Measurements from ENCODE around the gene GDPD1. TPM values are rescaled to one million over a fixed set of nuclear protein-coding genes. Genes with fewer than 3 reads are reported as not detected.

The GDPD1 gene
- total and polyA plus RNA-seq, 9 of the 15 experiments (the other 6 are each of a cell fraction or from before 2014, with no cell fraction given): 5.7 to 15.2 (median 9.3) TPM

DNA sequence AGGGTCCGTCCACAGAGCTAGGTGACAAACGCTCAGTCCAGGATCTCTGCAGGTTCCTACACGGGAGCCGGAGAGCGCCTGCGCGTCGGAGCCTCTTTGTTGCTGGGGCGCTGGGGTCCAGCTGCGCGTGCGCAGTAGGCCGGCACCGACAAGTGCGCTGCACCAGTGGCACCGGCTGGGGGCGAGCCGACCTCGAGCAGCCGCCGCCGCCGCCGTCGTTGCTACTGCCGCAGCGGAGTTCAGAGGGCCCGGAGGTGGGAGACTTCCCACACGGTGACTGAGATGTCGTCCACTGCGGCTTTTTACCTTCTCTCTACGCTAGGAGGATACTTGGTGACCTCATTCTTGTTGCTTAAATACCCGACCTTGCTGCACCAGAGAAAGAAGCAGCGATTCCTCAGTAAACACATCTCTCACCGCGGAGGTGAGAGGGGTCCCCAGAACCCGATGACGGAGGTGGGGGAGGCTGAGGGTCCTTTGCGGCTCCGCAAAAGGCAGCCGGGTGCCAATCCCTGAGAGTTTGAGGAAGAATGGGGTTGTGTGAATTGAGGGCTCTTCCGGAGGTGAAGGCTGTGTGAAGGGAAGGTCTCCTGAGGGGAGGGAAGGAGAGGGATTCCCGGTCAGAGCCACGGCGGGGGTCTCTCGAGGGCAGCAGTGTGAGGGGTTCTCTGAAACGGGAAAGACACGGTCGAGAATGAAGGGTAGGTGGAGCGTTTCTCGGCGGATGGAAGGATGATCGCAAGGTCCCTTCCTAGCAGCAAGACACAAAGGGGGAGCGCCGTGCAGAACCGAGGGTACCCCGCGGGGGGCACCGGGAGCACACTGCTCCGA, at the start of gene GDPD1 (continued):
- TF ChIP-seq, protein P1, sequence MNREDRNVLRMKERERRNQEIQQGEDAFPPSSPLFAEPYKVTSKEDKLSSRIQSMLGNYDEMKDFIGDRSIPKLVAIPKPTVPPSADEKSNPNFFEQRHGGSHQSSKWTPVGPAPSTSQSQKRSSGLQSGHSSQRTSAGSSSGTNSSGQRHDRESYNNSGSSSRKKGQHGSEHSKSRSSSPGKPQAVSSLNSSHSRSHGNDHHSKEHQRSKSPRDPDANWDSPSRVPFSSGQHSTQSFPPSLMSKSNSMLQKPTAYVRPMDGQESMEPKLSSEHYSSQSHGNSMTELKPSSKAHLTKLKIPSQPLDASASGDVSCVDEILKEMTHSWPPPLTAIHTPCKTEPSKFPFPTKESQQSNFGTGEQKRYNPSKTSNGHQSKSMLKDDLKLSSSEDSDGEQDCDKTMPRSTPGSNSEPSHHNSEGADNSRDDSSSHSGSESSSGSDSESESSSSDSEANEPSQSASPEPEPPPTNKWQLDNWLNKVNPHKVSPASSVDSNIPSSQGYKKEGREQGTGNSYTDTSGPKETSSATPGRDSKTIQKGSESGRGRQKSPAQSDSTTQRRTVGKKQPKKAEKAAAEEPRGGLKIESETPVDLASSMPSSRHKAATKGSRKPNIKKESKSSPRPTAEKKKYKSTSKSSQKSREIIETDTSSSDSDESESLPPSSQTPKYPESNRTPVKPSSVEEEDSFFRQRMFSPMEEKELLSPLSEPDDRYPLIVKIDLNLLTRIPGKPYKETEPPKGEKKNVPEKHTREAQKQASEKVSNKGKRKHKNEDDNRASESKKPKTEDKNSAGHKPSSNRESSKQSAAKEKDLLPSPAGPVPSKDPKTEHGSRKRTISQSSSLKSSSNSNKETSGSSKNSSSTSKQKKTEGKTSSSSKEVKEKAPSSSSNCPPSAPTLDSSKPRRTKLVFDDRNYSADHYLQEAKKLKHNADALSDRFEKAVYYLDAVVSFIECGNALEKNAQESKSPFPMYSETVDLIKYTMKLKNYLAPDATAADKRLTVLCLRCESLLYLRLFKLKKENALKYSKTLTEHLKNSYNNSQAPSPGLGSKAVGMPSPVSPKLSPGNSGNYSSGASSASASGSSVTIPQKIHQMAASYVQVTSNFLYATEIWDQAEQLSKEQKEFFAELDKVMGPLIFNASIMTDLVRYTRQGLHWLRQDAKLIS (CRISPR knock-in tag; IDR thresholded peaks at IDR 0.05): peak; percentile 91
- TF ChIP-seq, protein P2, sequence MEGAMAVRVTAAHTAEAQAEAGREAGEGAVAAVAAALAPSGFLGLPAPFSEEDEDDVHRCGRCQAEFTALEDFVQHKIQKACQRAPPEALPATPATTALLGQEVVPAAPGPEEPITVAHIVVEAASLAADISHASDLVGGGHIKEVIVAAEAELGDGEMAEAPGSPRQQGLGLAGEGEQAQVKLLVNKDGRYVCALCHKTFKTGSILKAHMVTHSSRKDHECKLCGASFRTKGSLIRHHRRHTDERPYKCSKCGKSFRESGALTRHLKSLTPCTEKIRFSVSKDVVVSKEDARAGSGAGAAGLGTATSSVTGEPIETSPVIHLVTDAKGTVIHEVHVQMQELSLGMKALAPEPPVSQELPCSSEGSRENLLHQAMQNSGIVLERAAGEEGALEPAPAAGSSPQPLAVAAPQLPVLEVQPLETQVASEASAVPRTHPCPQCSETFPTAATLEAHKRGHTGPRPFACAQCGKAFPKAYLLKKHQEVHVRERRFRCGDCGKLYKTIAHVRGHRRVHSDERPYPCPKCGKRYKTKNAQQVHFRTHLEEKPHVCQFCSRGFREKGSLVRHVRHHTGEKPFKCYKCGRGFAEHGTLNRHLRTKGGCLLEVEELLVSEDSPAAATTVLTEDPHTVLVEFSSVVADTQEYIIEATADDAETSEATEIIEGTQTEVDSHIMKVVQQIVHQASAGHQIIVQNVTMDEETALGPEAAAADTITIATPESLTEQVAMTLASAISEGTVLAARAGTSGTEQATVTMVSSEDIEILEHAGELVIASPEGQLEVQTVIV (CRISPR knock-in tag; IDR thresholded peaks at IDR 0.05; ENCODE audit: borderline replicate concordance): no peak
- no peak for TF ChIP-seq SRSF9 (IDR thresholded peaks at IDR 0.05; ENCODE audit: borderline replicate concordance, low read depth, low read length)
- TF ChIP-seq ZC3H4 (CRISPR knock-in tag; IDR thresholded peaks at IDR 0.05; ENCODE audit: borderline replicate concordance): 0 out of 2 replicates have a peak, but pooled peaks have one; percentile 58
- TF ChIP-seq ZBTB8A (IDR thresholded peaks at IDR 0.05; ENCODE audit: partially characterized antibody): no peak
- no peak for TF ChIP-seq KHSRP (IDR thresholded peaks at IDR 0.05)
- TF ChIP-seq CHD4 (IDR thresholded peaks at IDR 0.05; ENCODE audit: insufficient read depth, insufficient replicate concordance, low read depth, low read length, poor library complexity, severe bottlenecking): no peak
- TF ChIP-seq HNRNPK (IDR thresholded peaks at IDR 0.05; ENCODE audit: low read depth, low read length, poor library complexity, severe bottlenecking): no peak
- TF ChIP-seq, protein P3, sequence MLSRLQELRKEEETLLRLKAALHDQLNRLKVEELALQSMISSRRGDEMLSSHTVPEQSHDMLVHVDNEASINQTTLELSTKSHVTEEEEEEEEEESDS (CRISPR knock-in tag; IDR thresholded peaks at IDR 0.05): no peak
- TF ChIP-seq FOXJ2 (tag; IDR thresholded peaks at IDR 0.05): no peak
- TF ChIP-seq, protein P4, sequence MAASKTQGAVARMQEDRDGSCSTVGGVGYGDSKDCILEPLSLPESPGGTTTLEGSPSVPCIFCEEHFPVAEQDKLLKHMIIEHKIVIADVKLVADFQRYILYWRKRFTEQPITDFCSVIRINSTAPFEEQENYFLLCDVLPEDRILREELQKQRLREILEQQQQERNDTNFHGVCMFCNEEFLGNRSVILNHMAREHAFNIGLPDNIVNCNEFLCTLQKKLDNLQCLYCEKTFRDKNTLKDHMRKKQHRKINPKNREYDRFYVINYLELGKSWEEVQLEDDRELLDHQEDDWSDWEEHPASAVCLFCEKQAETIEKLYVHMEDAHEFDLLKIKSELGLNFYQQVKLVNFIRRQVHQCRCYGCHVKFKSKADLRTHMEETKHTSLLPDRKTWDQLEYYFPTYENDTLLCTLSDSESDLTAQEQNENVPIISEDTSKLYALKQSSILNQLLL (CRISPR knock-in tag; IDR thresholded peaks at IDR 0.05; ENCODE audit: borderline replicate concordance): no peak
- TF ChIP-seq ZNF124 (CRISPR knock-in tag; IDR thresholded peaks at IDR 0.05): no peak

Data from K562 (cell line).